HEK293 (cell line): ENCODE data around the gene ZNF202.

ENCODE experiments used
- CTCF ChIA-PET: fragments of 350-600 bp; formaldehyde crosslinking; extraction: SDS; loops from one replicate; lab custom pipeline; 2021; ENCODE audit warnings: antibody characterized with exemption; lab: Yijun Ruan, JAX
- POLR2A ChIA-PET: fragments of 300-600 bp; formaldehyde crosslinking; extraction: SDS; loops from one replicate; lab custom pipeline; 2020; ENCODE audit warnings: antibody characterized with exemption, inconsistent platforms; lab: Yijun Ruan, JAX
- H3K27ac ChIP-seq: fragments of 200-500 bp; sonication (Bioruptor generic); 2 replicates; pipeline ENCODE4 v1.5.1; 2014; ENCODE audit warnings: low read depth, low read length, control low read depth, inconsistent platforms; ENCODE audit errors: extremely low read depth
- H3K36me3 ChIP-seq, 2 experiments: fragments of 200-500 bp in 1 of 2; sonication (Bioruptor generic) in 1 of 2; 1 replicate in 1 of 2; 2 replicates in 1 of 2; pipeline ENCODE4 v1.5.1; 2014 to 2017; ENCODE audit warnings: inconsistent platforms in 2 of 2, low read length in 2 of 2; ENCODE audit not compliant: control insufficient read depth in 2 of 2, insufficient read depth in 1 of 2
- H3K4me1 ChIP-seq: fragments of 200-500 bp; sonication (Bioruptor generic); 2 replicates; pipeline ENCODE4 v1.5.1; 2014; ENCODE audit warnings: mild to moderate bottlenecking, low read length, inconsistent platforms; ENCODE audit not compliant: control insufficient read depth, insufficient read depth
- H3K4me3 ChIP-seq: 2 replicates; pipeline ENCODE4 v1.5.1; 2011; ENCODE audit warnings: low read depth, mild to moderate bottlenecking, control low read depth, low read length, moderate library complexity
- H3K9me3 ChIP-seq: fragments of 200-500 bp; sonication (Bioruptor generic); 2 replicates; pipeline ENCODE4 v1.5.1; 2014; ENCODE audit warnings: low read depth, low read length, inconsistent platforms; ENCODE audit not compliant: control insufficient read depth, insufficient read depth
- OSR2 ChIP-seq: fragments of 450-650 bp; formaldehyde crosslinking; IDR thresholded peaks from 2 replicates; pipeline ENCODE4 v1.5.1; 2016; ENCODE audit warnings: missing biosample characterization, missing genetic modification characterization
- OVOL3 ChIP-seq: fragments of 450-650 bp; formaldehyde crosslinking; IDR thresholded peaks from 2 replicates; pipeline ENCODE4 v1.5.1; 2016; ENCODE audit warnings: missing biosample characterization, missing genetic modification characterization
- SALL2 ChIP-seq: fragments of 450-650 bp; formaldehyde crosslinking; IDR thresholded peaks from 2 replicates; pipeline ENCODE4 v1.5.0; 2017; ENCODE audit warnings: missing biosample characterization, mild to moderate bottlenecking, missing genetic modification characterization, borderline replicate concordance
- SETDB1 ChIP-seq: IDR thresholded peaks from one replicate; pipeline ENCODE4 v1.6.1; 2017; ENCODE audit warnings: mild to moderate bottlenecking, low read length, moderate library complexity, mixed read lengths; ENCODE audit not compliant: insufficient read length
- TRIM28 ChIP-seq: IDR thresholded peaks from 2 replicates; pipeline ENCODE4 v1.6.1; 2011; ENCODE audit warnings: low read length, control low read depth, borderline replicate concordance
- ZNF114 ChIP-seq: fragments of 450-650 bp; formaldehyde crosslinking; IDR thresholded peaks from 2 replicates; pipeline ENCODE4 v1.5.0; 2017; ENCODE audit warnings: missing biosample characterization, missing genetic modification characterization
- ZNF132 ChIP-seq: fragments of 450-650 bp; formaldehyde crosslinking; IDR thresholded peaks from 2 replicates; pipeline ENCODE4 v1.5.1; 2017; ENCODE audit warnings: missing biosample characterization, missing genetic modification characterization, borderline replicate concordance
- ZNF221 ChIP-seq: fragments of 450-650 bp; formaldehyde crosslinking; IDR thresholded peaks from 2 replicates; pipeline ENCODE4 v1.5.1; 2017; ENCODE audit warnings: missing biosample characterization, missing genetic modification characterization, borderline replicate concordance
- ZNF223 ChIP-seq: fragments of 450-650 bp; formaldehyde crosslinking; IDR thresholded peaks from 2 replicates; pipeline ENCODE4 v1.5.1; 2016; ENCODE audit warnings: missing biosample characterization, missing genetic modification characterization
- ZNF23 ChIP-seq: fragments of 450-650 bp; formaldehyde crosslinking; IDR thresholded peaks from 2 replicates; pipeline ENCODE4 v1.5.1; 2016; ENCODE audit warnings: missing biosample characterization, missing genetic modification characterization, borderline replicate concordance
- ZNF302 ChIP-seq: fragments of 450-650 bp; formaldehyde crosslinking; IDR thresholded peaks from 2 replicates; pipeline ENCODE4 v1.5.1; 2016; ENCODE audit warnings: missing biosample characterization, missing genetic modification characterization, low read depth
- ZNF510 ChIP-seq: fragments of 450-650 bp; formaldehyde crosslinking; IDR thresholded peaks from 2 replicates; pipeline ENCODE4 v1.5.1; 2018; ENCODE audit warnings: mild to moderate bottlenecking, missing genetic modification characterization, missing biosample characterization; ENCODE audit not compliant: insufficient replicate concordance
- ZNF623 ChIP-seq: fragments of 450-650 bp; formaldehyde crosslinking; IDR thresholded peaks from 2 replicates; pipeline ENCODE4 v1.5.1; 2016; ENCODE audit warnings: missing biosample characterization, missing genetic modification characterization
- ZNF785 ChIP-seq: fragments of 450-650 bp; formaldehyde crosslinking; IDR thresholded peaks from 2 replicates; pipeline ENCODE4 v1.5.1; 2016; ENCODE audit warnings: missing biosample characterization, missing genetic modification characterization

Gene ZNF202

GRCh38 chr11:123674297-123674696, 67.2 kb downstream of the ZNF202 start:
- no peaks in the 10 kb centered on the region for H3K9me3 ChIP-seq
- no peaks in the 10 kb centered on the region for H3K36me3 ChIP-seq
- H3K4me3 ChIP-seq, result no peak overlapping the region
- no peaks in the 10 kb centered on the region for H3K4me1 ChIP-seq
- TF ChIP-seq SETDB1, result no peak
- TF ChIP-seq OVOL3 (tag by site-specific recombination), result no peak
- no peak for TF ChIP-seq TRIM28
- no peak for TF ChIP-seq ZNF23
- no peak for TF ChIP-seq OSR2 (tag by site-specific recombination)
- no peak for TF ChIP-seq ZNF223 (tag by site-specific recombination)
- no peak for TF ChIP-seq ZNF302
- TF ChIP-seq ZNF623 (tag by site-specific recombination), result no peak
- TF ChIP-seq ZNF114 (tag by site-specific recombination), result no peak
- no peak for TF ChIP-seq SALL2
- TF ChIP-seq ZNF510, result no peak
- no peak for TF ChIP-seq ZNF221 (tag by site-specific recombination)
- no peak for TF ChIP-seq ZNF132
- no peak for TF ChIP-seq ZNF785 (tag by site-specific recombination)
- TF ChIP-seq, all 188 proteins: peak for 0
- H3K27ac ChIP-seq, result no peak overlapping the region
- POLR2A ChIA-PET, result no interaction called here
- CTCF ChIA-PET, result interaction anchor here (0.7 kb wide), 1 partner anchor 33 kb away, joined by 3 read pairs; no protein-coding TSS in a partner anchor
